Fibroblast of mammary gland (primary cell): Measurements from ENCODE around the gene ACTRT2.

Experiments used
- DNase-seq: peaks from one replicate; pipeline ENCODE4 v3.0.0-alpha.2; 2010; ENCODE audit warnings: low read depth
- H3K4me3 ChIP-seq: 2 replicates; pipeline ENCODE4 v1.5.1; 2011; ENCODE audit warnings: low read depth, mild to moderate bottlenecking, low read length, moderate library complexity; ENCODE audit not compliant: control insufficient read depth
- CTCF ChIP-seq: conservative IDR thresholded peaks from 2 replicates; pipeline ENCODE4 v1.5.1; 2011; ENCODE audit warnings: low read depth, low read length, inconsistent platforms; ENCODE audit not compliant: control insufficient read depth, insufficient read depth

Gene ACTRT2

DNA sequence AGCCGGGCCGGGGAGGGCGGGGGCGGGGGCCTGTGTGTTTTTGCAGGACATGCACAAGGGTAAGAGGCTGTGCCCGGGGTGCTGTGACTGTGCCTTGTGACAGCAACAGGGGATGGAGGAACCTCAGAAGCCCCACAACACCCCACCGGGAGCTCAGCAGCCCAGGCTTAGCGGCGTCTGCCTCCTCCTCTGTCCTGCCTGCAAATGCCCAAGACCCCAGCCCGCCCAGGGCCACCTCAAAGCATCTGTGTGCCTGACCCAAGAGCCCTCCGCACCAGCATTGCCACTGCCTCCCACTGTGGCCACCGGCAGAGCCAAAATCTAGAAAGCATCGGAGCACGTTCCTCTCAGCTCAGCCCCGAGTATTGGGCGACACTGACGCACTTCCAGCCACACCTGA lies 2.7 kb upstream of the ACTRT2 start:
- no peak for DNase-seq
- H3K4me3 ChIP-seq, result no peak overlapping the region
- no peak for TF ChIP-seq CTCF

DNA sequence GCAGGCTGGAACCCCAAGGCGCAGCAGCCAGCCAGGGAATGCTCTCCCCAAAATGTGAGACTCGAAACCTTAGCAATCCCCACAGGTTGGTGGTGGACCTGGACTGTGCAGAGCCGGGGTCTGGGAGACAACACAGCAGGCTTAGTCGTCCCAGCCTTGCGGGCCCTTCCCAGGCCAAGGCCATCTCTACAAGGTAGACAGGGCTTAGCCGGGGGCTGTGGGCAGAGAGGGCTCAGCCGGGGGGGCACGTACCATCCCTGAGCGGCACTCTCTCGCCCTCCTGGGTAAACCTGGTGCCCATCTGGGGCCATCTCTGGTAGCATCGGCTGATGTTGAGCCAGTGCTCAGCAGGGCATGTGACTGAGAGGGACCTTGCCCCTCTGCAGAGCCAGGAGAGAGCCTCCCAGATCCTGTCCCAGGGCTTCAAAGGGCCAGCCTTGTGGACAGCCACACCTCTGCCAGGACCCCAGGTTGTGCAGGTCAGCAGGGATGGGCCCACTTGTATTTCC lies 2.2 kb upstream of the ACTRT2 start:
- TF ChIP-seq CTCF, result no peak
- DNase-seq, result no peak
- no peak overlapping the region for H3K4me3 ChIP-seq

- DNase-seq, result no peak
- TF ChIP-seq CTCF, result no peak
- H3K4me3 ChIP-seq, result no peak overlapping the region
These were observed 1.7 kb upstream of the ACTRT2 start for GRCh38 chr1:3019516-3020051.

GRCh38 chr1:3020263-3020909 lies 881 bp upstream of the ACTRT2 start:
- no peak for DNase-seq
- no peak overlapping the region for H3K4me3 ChIP-seq
- TF ChIP-seq CTCF, result no peak

DNA sequence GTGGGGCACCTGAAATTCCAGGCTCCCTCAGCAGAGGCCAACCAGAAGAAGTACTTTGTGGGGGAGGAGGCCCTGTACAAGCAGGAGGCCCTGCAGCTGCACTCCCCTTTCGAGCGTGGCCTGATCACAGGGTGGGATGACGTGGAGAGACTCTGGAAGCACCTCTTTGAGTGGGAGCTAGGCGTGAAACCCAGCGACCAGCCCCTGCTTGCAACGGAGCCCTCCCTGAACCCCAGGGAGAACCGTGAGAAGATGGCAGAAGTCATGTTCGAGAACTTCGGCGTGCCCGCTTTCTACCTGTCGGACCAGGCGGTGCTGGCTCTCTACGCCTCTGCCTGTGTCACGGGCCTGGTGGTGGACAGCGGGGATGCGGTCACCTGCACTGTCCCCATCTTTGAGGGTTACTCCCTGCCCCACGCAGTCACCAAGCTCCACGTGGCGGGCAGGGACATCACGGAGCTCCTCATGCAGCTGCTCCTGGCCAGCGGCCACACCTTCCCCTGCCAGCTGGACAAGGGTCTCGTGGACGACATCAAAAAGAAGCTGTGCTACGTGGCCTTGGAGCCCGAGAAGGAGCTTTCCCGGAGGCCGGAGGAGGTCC lies 634 bp downstream of the ACTRT2 start:
- DNase-seq, result no peak
- no peak overlapping the region for H3K4me3 ChIP-seq
- TF ChIP-seq CTCF, result no peak

- no peak for DNase-seq
- TF ChIP-seq CTCF, result no peak
- no peak overlapping the region for H3K4me3 ChIP-seq
These were observed 1.3 kb downstream of the ACTRT2 start for GRCh38 chr1:3022511-3022973.
